ENCODE data around the gene KDM5B.
"Not testable (repeated sequence)": the region's sequence is repeated elsewhere in the genome, so short reads cannot be mapped to it uniquely, and the experiment has no call there.

KDM5B gene

GRCh38 chr1:202788800-202789199 lies 19.4 kb downstream of the KDM5B start:
- DNase-seq = no peak

DNA sequence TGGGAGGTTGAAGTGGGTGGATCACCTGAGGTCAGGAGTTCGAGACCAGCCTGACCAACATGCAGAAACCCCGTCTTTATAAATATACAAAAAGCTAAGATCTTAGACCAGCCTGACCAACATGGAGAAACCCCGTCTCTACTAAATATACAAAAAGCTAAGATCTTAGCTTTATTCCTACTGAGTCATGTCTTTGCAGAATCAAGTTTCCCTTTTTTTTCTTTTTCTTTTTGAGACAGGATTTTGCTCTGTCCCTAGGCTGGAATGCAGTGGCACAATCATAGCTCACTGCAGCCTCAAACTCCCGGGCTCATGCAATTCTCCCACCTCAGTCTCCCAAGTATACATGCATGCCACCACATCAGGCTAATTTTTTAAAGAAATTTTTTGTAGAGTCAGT lies 21.4 kb downstream of the KDM5B start:
- no peak for DNase-seq

- no peak for DNase-seq
These were observed 27.0 kb downstream of the KDM5B start for GRCh38 chr1:202781180-202781579.

DNA sequence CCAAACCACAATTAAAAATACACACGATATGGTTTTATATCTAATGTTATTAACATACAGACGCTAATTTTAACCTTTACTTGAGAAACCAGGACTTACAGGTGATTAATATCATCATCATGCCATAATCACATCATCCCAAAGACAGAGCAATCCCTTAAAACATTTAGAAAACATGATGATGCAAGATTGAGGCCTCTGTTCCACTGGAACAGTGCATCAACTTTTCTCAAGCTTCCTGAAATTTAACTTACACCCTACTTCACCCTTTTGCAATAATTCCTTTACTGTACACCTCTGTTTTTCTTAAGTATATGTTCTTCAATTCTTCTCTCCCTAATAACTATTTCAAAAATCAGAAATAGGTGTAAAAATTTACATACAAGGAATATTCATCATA lies 38.1 kb downstream of the KDM5B start:
- DNase-seq = no peak

- no peak for DNase-seq
These were observed 42.5 kb downstream of the KDM5B start for GRCh38 chr1:202765721-202766120.

GRCh38 chr1:202762019-202762418 lies 46.2 kb downstream of the KDM5B start:
- no peak for DNase-seq

GRCh38 chr1:202760589-202760988 lies 47.6 kb downstream of the KDM5B start:
- DNase-seq = no peak

DNA sequence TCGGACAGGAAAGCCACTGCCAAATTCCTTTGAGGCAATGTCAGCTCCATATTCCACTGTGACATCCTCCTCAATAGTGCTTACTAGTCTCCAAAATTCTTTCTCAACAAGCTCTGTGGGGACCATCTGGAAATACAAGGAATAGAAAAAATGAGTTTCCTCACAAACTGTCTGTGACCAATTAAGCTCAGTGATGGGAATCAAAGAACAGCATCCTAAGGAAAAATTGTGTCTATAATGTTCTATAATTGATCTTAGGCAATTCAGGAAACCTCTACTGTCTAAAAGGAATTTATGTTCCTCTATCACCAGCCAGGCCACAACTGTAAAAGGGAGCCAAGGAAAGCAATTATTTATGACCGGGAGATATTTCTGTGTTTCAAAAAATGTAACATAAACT lies 51.8 kb downstream of the KDM5B start:
- no peak for DNase-seq

GRCh38 chr1:202754293-202754692 lies 53.9 kb downstream of the KDM5B start:
- no peak for DNase-seq

DNA sequence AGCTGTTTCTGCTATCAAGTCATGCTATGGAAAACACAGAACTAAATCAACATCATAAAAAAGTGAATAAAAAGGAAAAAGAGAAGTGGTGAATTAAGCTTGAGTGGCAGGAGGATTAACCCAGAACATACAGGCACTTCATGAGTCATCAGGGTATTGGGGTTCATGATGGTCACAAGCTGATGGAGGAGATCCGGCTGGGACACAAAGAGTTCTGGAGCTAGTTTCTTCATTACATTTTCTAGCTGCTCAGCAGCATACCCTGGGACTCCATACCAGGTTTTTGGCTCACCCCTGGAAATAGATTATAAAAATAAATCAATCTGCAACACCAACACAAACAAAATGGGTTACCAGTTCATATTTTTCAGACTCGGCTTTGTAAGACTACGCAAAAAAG lies 55.4 kb downstream of the KDM5B start:
- DNase-seq = no peak

DNA sequence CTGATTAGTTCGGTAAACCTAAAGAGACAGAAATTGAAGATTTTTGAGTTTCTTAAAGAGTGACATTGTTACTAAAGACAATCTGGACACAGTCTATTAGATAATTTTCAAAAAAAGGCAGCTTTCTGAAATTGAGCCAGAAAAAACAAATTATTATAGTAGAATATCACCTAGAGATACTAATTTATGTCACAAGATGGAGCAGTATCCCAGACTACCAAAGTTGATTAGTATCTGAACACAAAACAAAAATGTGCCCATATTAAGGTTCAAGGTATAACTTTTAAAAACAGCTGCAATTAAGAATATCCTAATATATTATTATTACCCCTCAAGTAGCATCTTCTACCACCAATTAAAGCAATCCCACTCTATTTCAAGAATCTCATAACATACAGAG lies 57.5 kb downstream of the KDM5B start:
- DNase-seq = no peak

GRCh38 chr1:202750024-202750423 lies 58.2 kb downstream of the KDM5B start:
- no peak for DNase-seq

GRCh38 chr1:202745323-202745888 lies 62.8 kb downstream of the KDM5B start:
- DNase-seq = no peak

- DNase-seq = not testable (repeated sequence)
These were observed 63.5 kb downstream of the KDM5B start for GRCh38 chr1:202744770-202745169.

GRCh38 chr1:202742496-202742895 lies 65.7 kb downstream of the KDM5B start:
- no peak for DNase-seq

- DNase-seq = no peak
These were observed 75.0 kb downstream of the KDM5B start for GRCh38 chr1:202733251-202733650.

DNA sequence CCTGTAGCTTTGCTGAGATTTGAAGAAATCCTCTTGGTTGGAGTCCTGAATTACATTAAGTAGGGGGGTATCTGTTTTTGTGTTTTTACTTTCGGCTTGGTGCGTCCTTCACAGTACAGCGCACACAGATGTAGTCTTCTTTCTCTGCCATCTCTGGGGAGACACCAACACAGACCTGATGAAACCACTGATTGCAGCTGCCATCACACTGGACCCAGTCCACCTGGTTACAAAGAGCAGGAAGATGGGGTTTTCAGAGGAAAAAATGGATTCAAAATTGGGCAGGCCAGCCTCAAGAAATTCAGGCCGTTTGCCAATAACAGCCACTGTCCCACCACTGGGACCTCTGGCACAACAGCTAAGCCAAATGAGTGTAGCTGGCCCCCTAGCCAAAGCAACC lies 79.3 kb downstream of the KDM5B start:
- DNase-seq = no peak

DNA sequence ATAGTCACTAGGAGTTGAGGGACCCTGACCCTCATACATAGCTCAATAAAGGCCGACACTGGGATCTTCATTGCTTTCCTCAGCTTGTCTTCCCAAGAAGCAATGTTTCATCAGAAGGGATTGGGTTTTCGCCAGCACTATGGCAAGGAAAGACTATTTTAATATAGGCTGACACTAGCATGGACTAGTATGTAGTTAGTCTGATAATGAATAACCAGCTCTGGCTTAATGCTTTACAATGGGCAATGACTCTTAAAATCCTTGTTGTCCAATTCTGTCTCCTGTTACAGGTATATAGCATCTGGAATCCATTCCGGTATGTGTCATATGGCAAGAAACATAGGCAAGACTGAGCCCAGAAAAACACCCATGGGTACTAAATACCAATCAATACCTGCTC lies 82.7 kb downstream of the KDM5B start:
- DNase-seq = no peak

- DNase-seq = no peak
These were observed 84.5 kb downstream of the KDM5B start for GRCh38 chr1:202723708-202724107.

DNA sequence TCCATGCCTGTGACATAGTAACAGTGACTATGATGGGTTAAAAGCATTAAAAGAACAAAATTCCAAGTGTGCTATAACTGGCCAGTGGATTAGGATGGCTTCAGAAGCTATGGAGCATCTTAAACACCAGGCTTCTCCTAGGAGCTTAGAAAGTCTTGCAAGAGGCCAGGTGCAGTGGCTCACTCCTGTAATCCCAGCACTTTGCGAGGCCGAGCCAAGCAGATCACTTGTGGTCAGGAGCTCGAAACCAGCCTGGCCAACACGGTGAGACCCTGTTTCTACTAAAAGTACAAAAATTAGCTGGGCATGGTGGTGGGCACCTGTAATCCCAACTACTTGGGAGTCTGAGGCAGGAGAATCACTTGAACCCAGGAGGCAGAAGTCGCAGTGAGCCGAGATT lies 85.2 kb downstream of the KDM5B start:
- not testable (repeated sequence) for DNase-seq

DNA sequence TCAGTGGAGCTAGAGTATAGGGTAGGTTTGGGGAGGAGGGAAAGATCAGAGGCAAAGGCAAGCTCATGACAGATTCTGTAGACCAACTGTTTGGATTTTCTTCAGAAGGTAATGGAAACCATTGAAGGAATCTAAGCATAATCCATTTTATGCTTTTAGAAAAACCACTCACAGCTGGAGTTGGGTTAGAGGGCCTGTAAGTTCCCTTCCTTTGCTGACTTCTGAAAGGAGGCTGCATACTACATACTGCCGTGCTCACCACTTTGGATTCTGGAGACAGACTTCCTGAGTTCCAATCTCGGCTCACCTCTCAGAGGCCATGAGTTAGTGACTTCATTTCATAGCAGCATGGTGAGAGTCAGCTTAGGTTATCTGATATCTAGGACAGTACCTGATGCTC lies 91.6 kb downstream of the KDM5B start:
- no peak for DNase-seq

- not testable (repeated sequence) for DNase-seq
These were observed 94.0 kb downstream of the KDM5B start for GRCh38 chr1:202714202-202714601.

- DNase-seq = no peak
These were observed 95.1 kb downstream of the KDM5B start for GRCh38 chr1:202713110-202713509.

GRCh38 chr1:202711949-202712635 lies 96.1 kb downstream of the KDM5B start:
- no peak for DNase-seq
